Measurements from ENCODE around the gene KRTAP5-8. TPM values are rescaled to one million over a fixed set of nuclear protein-coding genes. Genes with fewer than 3 reads are reported as not detected.

KRTAP5-8 gene
- total and polyA plus RNA-seq, 2 experiments from 2014 or later = not detected

DNA sequence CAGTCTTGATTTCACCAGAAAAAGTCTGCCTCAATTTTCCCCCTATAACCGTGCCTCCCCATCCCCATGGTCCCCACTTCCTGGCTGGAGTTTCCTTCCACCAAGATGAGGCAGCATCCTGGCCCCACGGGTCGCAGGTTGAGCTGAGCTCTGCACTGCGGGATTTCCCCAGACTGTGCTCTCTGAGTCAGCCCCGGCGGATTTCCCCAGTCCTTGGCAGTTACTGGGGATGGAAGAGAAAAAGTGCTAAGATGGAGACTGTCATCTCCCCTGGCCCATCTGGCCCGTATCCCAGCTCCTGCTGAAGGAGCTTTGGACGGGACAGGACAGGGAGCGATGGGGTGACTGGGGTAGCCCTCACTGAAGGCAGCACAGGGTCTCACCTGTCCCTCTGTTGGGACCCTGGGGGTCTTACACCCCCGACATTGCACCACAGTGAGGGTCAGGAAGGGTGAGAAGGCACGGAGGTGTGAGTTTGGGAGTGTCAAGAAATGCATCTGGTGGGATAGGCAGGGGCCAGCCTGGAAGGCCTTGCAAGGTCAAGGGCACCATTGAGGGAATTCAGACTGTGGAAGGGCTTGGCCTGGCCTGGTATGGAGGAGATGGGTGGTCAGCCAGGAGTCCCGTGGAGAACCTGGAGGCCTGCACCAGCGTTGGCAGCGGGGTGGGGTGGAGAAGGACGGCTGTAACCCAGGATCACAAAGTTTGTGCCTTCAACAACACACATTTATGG is 48.3 kb upstream of the KRTAP5-8 start:
- Histone ChIP-seq H3K4me3 (no peak overlapping the region), H3K9me2 (ENCODE audit: insufficient read depth) (no peaks in the 10 kb centered on the region), H3F3A (replicated peaks; ENCODE audit: low read depth) (no peaks in the 10 kb centered on the region), H4K20me1 (replicated peaks; ENCODE audit: insufficient read depth) (no peaks in the 10 kb centered on the region), H3K4me2 (no peak overlapping the region), H3K36me3 (ENCODE audit: insufficient read depth) (no peaks in the 10 kb centered on the region), H2AFZ (no peak overlapping the region), H3K79me2 (replicated peaks; ENCODE audit: insufficient read depth) (no peaks in the 10 kb centered on the region), H3K27me3 (ENCODE audit: insufficient read depth) (no peaks in the 10 kb centered on the region), H3K27ac (ENCODE audit: low read depth) (no peak overlapping the region), H3K4me1 (ENCODE audit: insufficient read depth) (no peaks in the 10 kb centered on the region)
- TF ChIP-seq ZNF462 (CRISPR knock-in tag; IDR thresholded peaks at IDR 0.05) (no peak), CREB1 (CRISPR knock-in tag; IDR thresholded peaks at IDR 0.05; ENCODE audit: low read depth) (no peak), JUNB (IDR thresholded peaks at IDR 0.05; ENCODE audit: unreplicated experiment) (no peak), ZNF331 (CRISPR knock-in tag; IDR thresholded peaks at IDR 0.05; ENCODE audit: low read depth) (no peak), NANOG (IDR thresholded peaks at IDR 0.05; ENCODE audit: borderline replicate concordance) (no peak), ZNF114 (CRISPR knock-in tag; IDR thresholded peaks at IDR 0.05) (no peak), EZH2phosphoT487 (IDR thresholded peaks at IDR 0.05; ENCODE audit: unreplicated experiment) (no peak), POLR2AphosphoS5 (IDR thresholded peaks at IDR 0.05; ENCODE audit: low read depth) (no peak), ETS1 (IDR thresholded peaks at IDR 0.05) (no peak), EZH2 (IDR thresholded peaks at IDR 0.05; ENCODE audit: low read depth, unreplicated experiment) (no peak), STAT1 (IDR thresholded peaks at IDR 0.05; ENCODE audit: unreplicated experiment) (no peak), REST (IDR thresholded peaks at IDR 0.05; ENCODE audit: unreplicated experiment) (no peak)
- TF ChIP-seq, protein P1, sequence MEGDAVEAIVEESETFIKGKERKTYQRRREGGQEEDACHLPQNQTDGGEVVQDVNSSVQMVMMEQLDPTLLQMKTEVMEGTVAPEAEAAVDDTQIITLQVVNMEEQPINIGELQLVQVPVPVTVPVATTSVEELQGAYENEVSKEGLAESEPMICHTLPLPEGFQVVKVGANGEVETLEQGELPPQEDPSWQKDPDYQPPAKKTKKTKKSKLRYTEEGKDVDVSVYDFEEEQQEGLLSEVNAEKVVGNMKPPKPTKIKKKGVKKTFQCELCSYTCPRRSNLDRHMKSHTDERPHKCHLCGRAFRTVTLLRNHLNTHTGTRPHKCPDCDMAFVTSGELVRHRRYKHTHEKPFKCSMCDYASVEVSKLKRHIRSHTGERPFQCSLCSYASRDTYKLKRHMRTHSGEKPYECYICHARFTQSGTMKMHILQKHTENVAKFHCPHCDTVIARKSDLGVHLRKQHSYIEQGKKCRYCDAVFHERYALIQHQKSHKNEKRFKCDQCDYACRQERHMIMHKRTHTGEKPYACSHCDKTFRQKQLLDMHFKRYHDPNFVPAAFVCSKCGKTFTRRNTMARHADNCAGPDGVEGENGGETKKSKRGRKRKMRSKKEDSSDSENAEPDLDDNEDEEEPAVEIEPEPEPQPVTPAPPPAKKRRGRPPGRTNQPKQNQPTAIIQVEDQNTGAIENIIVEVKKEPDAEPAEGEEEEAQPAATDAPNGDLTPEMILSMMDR (conservative IDR thresholded peaks at IDR 0.05; ENCODE audit: low read depth in 2 of 2) = no peak
- no peak overlapping the region; the same call in 2 of the 3 replicates for H3K4me3 Mint-ChIP-seq
- H3K27ac Mint-ChIP-seq = no peak overlapping the region
- ATAC-seq (no peak), DNase-seq (ENCODE audit: low spot score) (no peak)
- peaks cover 34% of the 10 kb centered on the region for H3K36me3 Mint-ChIP-seq (ENCODE audit: low read depth)
- peaks cover 10% of the 10 kb centered on the region for H3K27me3 Mint-ChIP-seq (ENCODE audit: insufficient read depth, low read depth, poor library complexity)
- H3K4me1 Mint-ChIP-seq = peaks cover 2% of the 10 kb centered on the region; the same call in 1 of the 3 replicates
- no peaks in the 10 kb centered on the region for H3K9me3 Mint-ChIP-seq
